B cell (primary cell): ENCODE data around the gene RMND5A.

Experiments used
- CTCF ChIP-seq: fragments of 200-600 bp; IDR thresholded peaks from one replicate; pipeline ENCODE4 v1.8.0; 2022; ENCODE audit warnings: antibody characterized with exemption, mild to moderate bottlenecking
- EZH2 ChIP-seq: IDR thresholded peaks from 2 replicates; pipeline ENCODE4 v1.6.1; 2012; ENCODE audit warnings: borderline replicate concordance, low read depth, mild to moderate bottlenecking, moderate library complexity, low read length; ENCODE audit not compliant: insufficient read depth, poor library complexity, severe bottlenecking

DNA sequence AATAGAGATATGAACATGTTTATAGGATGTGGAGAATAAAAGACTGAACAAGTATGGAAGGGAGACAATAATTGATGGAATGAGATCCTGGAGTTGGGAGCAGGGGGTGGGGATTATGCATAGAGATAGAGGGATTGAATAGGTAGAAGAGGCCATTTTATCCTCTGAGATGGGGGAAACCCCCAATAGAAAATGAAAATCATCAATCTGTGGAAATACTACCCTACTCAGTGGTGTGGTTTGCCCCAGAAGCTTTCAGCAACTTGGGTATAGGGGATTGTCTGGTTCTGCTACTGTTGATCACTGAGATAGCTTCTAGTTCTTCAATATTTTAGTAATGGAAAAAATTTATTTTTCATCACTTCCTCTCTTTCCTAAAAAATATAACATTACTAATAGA is 41.1 kb upstream of the RMND5A start:
- no peak for TF ChIP-seq CTCF
- TF ChIP-seq EZH2: no peak
